Jurkat, Clone E6-1 (cell line): ENCODE results near the gene CMTM4.
"Not testable (repeated sequence)": the region's sequence is repeated elsewhere in the genome, so short reads cannot be mapped to it uniquely, and the experiment has no call there.

Experiments
- DNase-seq: peaks from one replicate; pipeline ENCODE4 v3.0.0-alpha.2; 2011; ENCODE audit warnings: low read depth, low spot score
- H3K4me3 ChIP-seq: 2 replicates; pipeline ENCODE4 v1.5.1; 2011; ENCODE audit warnings: mild to moderate bottlenecking, low read length, control low read depth, moderate library complexity

Gene CMTM4

GRCh38 chr16:66652661-66653360, 43.7 kb downstream of the CMTM4 start:
- no peak overlapping the region for H3K4me3 ChIP-seq
- DNase-seq, result no peak

GRCh38 chr16:66651965-66652364, 44.6 kb downstream of the CMTM4 start:
- no peak overlapping the region for H3K4me3 ChIP-seq
- no peak for DNase-seq

GRCh38 chr16:66651474-66651765, 45.1 kb downstream of the CMTM4 start:
- DNase-seq, result no peak
- H3K4me3 ChIP-seq, result peak overlapping the region; percentile 56

GRCh38 chr16:66650707-66651473, 45.7 kb downstream of the CMTM4 start:
- peak overlapping the region; percentile 56 for H3K4me3 ChIP-seq
- DNase-seq, result peak; percentile 92

- no peak overlapping the region for H3K4me3 ChIP-seq
- no peak for DNase-seq
Observed at GRCh38 chr16:66649636-66650205, 46.8 kb downstream of the CMTM4 start.

- no peak for DNase-seq
- H3K4me3 ChIP-seq, result no peak overlapping the region
Observed at GRCh38 chr16:66649167-66649566, 47.4 kb downstream of the CMTM4 start.

- H3K4me3 ChIP-seq, result no peak overlapping the region
- DNase-seq, result no peak
Observed at GRCh38 chr16:66647866-66648265, 48.7 kb downstream of the CMTM4 start.

GRCh38 chr16:66641387-66641786, 55.2 kb downstream of the CMTM4 start:
- no peak overlapping the region for H3K4me3 ChIP-seq
- DNase-seq, result no peak

- H3K4me3 ChIP-seq, result no peak overlapping the region
- DNase-seq, result no peak
Observed at GRCh38 chr16:66640724-66641314, 55.7 kb downstream of the CMTM4 start.

GRCh38 chr16:66639091-66639885, 57.3 kb downstream of the CMTM4 start:
- no peak overlapping the region for H3K4me3 ChIP-seq
- no peak for DNase-seq

GRCh38 chr16:66637806-66638205, 58.7 kb downstream of the CMTM4 start:
- no peak for DNase-seq
- H3K4me3 ChIP-seq, result no peak overlapping the region

GRCh38 chr16:66636199-66636598, 60.3 kb downstream of the CMTM4 start:
- no peak overlapping the region for H3K4me3 ChIP-seq
- DNase-seq, result no peak

GRCh38 chr16:66635406-66635805, 61.1 kb downstream of the CMTM4 start:
- H3K4me3 ChIP-seq, result no peak overlapping the region
- DNase-seq, result no peak

GRCh38 chr16:66634527-66635196, 61.9 kb downstream of the CMTM4 start:
- no peak for DNase-seq

GRCh38 chr16:66631558-66631957, 65.0 kb downstream of the CMTM4 start:
- DNase-seq, H3K4me3 ChIP-seq: not testable (repeated sequence)

More at GRCh38 chr16:66634527-66635196, 61.9 kb downstream of the CMTM4 start:
- no peak overlapping the region for H3K4me3 ChIP-seq

GRCh38 chr16:66630561-66631260, 65.8 kb downstream of the CMTM4 start:
- H3K4me3 ChIP-seq, DNase-seq: not testable (repeated sequence)

GRCh38 chr16:66629856-66630255, 66.7 kb downstream of the CMTM4 start:
- no peak for DNase-seq

More at GRCh38 chr16:66629856-66630255, 66.7 kb downstream of the CMTM4 start:
- no peak overlapping the region for H3K4me3 ChIP-seq
